D721Med (cell line): ENCODE data around the gene MDFI.

ENCODE experiments used
- DNase-seq: peaks from one replicate; pipeline ENCODE4 v3.0.0; 2011; ENCODE audit warnings: low spot score; ENCODE audit not compliant: insufficient read length
- FAIRE-seq: peaks from 2 replicates; lab custom pipeline; 2011; peaks lifted over from hg19 to GRCh38; lab: Jason Lieb, UNC
- TF ChIP-seq, protein P1 (sequence below): IDR thresholded peaks from 2 replicates; pipeline ENCODE4 v1.5.1; 2012; ENCODE audit warnings: mild to moderate bottlenecking, control low read depth; ENCODE audit not compliant: insufficient read depth; ENCODE audit errors: missing control alignments

MDFI gene

DNA sequence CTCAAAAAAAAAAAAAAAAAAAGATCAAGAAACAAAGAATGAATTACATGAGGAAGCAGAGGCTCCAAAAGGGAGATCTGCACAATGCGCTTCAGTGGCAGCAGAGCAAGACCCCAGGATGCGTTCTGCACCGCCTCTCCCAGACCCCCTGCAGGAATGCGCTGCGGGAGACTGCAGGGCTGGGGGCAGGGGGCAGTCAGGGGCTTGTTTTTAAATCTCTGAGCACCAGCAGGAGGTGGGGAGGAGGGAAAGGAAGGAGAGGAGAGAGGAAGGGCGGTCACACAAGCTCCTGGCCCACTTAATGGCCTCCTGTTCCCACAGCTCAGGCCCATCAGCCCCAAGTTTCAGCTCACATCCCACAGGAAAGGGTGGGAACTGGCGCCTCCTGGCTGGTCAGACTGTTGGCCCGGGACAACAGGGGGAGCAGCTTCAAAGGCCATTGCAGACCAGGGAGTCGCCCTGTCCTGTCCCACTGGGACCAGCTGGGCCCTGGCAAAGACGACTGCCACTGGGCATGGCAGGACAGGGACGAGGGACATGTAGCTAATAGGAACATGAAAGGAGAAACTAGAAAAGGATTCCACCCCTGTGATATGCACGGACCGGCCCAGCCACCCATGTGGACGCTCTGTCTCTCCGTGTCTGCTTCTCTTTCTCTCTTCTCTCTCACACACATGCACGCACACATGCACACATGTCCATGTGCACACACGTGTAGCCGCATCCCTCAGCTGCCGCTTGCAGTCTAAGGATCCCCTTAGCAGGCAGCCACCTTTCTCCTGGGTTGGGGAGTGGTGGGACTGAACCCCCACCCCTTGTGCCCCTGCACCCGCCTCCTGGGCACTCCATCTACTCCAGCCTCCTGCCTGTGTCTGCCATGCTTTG, 62.4 kb downstream of the MDFI start:
- TF ChIP-seq, protein P1, sequence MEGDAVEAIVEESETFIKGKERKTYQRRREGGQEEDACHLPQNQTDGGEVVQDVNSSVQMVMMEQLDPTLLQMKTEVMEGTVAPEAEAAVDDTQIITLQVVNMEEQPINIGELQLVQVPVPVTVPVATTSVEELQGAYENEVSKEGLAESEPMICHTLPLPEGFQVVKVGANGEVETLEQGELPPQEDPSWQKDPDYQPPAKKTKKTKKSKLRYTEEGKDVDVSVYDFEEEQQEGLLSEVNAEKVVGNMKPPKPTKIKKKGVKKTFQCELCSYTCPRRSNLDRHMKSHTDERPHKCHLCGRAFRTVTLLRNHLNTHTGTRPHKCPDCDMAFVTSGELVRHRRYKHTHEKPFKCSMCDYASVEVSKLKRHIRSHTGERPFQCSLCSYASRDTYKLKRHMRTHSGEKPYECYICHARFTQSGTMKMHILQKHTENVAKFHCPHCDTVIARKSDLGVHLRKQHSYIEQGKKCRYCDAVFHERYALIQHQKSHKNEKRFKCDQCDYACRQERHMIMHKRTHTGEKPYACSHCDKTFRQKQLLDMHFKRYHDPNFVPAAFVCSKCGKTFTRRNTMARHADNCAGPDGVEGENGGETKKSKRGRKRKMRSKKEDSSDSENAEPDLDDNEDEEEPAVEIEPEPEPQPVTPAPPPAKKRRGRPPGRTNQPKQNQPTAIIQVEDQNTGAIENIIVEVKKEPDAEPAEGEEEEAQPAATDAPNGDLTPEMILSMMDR: no peak
- DNase-seq (no peak), FAIRE-seq (no peak)

DNA sequence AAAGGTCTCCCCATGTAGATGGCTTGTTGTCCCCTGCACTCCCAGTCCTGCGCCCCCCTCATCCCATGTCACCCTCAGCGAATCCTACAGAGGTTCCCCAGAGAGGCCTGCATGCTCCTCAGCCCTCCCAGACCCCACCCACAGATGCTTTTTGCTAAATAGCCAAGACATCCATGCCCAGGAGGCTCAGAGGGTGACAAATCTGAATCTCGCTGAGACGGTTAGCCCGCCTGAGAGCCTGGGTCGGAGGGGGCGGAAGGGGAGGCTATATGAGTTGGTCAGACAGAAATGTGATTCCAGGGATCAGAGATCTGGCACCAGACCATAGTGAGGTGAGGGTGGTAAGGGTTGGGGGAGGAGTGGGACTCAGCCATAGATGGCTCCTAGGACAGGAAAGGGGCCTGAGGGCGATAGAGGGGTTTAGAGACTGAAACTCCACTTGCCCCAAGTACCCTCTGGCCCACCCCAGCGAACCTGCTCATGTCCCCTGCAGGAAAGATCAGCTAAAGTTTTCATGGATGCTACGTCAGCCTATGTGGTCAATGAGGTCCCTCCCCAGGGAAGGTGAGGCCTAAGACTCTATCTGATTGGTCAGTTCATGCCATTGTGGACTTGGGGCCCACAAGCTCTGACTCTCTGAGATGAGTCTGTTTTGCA, 63.9 kb downstream of the MDFI start:
- no peak for FAIRE-seq
- no peak for DNase-seq
- TF ChIP-seq, protein P1: no peak

DNA sequence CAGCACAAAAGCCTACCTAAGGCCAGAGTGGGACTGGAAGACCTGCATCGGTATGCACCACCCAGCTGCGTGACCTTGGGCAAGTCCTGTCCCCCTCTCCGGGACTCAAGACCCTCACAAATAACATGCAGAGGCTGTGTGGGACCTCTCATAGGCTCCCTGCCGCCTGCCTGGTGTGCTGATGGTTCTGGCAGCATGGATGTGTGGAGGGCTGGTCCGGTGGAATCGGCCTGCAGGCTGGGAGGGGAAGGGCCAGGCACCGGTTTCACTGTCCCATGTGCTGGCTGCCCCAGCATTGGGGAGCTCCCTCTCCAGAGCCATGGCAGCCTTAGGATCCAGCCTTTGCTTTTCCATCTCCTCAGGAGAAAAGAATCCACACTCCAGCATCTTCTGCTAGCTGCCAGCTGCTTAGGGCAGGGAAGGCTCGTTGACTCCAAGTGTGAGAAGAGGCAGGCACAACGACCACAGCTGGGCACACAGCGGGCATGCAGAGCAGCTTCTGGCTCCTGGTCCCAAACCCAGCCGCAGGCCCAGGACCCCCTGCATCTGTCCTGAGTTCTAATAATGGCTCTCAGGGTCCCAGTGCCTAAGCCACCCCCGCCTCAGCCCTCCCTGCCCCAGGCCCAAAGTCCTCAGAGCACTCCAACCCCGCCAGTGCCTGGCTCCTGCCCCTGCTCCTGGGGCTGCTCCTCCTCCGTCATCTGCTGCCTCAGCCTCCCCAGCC, 64.7 kb downstream of the MDFI start:
- TF ChIP-seq, protein P1: no peak
- FAIRE-seq: no peak
- DNase-seq: no peak
